ACHN (cell line): ENCODE results near the gene LRRC4.

ENCODE experiments used
- DNase-seq: peaks from one replicate; pipeline ENCODE4 v3.0.0-alpha.2; 2015
- in situ Hi-C: cut with HindIII; loops from 2 replicates; pipeline ENCODE4 v1.10.0; 2017; ENCODE audit warnings: low sequenced_read_pairs, low pct_ligation_motif_present, low pct_unique_long_range_greater_than_20kb

Gene LRRC4

DNA sequence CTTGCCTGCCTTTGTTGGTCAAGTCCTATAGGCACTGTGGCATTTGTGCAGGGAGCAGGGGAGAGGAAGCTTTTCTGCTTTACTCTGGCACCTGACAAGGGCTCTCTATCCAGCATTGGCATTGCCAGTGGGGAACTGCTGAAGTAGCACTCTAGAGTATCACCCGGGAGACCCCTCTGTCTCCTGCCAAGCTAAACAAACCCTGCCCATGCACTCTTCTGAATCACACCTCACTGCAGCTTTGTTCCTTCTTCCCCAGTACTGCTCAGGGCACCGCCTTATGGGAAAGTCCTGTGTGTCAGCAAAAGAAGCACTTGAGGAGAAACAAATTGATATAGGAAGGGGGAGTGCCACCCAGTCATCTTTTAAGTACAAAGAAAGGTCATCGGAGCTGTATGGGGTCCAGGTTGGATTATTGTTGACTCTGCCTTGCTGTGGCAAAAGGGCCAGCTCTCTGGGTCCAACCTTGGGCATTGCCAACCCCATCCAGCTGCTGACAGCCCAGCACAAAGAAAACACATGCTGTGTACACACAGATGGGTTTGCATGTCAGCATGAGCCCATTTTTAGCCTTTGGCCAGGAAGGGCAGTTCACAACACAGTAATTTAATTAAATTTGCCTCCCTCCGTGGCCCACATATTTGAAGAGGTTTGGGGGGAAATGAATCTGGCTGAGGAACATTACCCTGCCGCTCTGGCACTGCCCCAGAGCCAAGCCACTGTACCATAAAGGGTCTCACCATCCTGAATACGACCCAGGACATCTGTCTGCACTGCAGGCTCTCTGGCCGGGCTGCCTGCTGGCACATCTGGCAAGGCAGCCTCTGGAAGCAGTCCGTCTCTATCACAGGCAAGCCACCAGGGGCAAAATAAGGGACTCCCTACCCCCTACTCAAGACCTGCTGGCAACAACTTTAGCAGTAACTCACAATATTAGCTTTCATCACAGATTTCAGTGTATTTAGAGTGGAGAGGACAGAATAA is 13.1 kb downstream of the LRRC4 start:
- in situ Hi-C loops = no loop called here
- no peak for DNase-seq

DNA sequence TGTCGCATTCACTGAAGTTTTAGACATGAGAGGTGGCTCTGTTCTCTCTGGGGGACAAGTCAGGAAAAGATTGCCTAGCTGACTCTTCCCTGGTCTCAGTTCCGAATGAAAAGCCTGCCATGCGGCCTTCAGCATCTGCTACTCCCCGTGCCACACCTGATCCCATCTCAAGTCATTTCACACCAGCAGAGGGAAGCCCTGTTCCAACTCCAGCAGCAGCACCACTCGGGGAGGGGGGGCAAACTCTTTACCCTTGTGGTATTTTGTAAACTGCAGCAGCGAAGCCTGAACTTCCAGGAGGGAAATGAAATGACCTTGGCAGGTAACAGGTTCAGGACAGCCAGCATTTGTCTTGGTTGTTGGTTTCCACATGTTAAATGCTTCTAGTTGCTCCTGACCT is 13.8 kb downstream of the LRRC4 start:
- no peak for DNase-seq
- in situ Hi-C loops = no loop called here

DNA sequence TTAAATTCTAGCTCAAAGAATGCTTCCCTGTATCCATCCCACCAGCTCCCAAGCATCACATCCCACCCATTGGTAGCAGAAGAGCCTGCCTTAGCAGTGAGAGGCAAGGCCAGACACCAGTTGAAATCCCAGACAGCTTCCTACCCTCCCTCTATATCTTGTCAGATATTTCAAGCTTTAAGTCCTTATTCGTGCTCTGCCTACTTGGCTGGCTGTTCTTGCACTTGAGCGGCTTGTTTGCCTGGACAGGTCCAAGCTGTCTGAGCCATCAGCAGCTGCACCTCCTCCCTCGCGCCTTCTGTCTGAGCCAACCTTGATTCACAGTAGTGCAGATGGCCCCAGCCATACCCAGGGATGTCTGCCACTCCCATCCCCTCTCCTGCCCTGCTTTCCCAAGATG is 16.4 kb downstream of the LRRC4 start:
- no peak for DNase-seq
- in situ Hi-C loops = no loop called here

DNA sequence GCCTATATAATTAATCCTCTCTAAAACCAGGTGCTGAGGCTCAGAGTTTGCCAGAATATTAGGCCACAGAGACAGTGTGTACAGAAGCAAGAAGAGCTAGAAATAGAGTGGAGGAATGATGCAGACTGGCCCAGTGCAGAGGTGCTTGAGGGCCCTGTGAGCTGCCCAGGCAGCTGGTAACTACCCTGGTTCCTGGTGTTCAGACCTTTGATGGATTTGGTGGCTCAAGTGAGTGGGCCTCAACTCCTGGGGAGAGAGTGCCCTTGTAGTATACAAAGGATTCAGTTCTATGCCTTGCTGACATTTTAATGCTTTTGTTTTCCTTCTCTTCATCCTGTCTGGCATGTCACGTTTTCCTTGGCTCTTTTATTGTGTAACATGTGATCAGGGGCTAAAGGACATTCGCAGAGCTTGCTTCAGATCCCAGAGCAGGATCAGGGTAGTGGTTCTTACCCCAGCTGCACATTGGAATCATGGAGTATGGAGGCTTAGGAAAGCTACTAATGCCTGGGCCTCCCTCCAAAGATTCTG is 20.0 kb downstream of the LRRC4 start:
- no peak for DNase-seq
- in situ Hi-C loops = no loop called here

DNA sequence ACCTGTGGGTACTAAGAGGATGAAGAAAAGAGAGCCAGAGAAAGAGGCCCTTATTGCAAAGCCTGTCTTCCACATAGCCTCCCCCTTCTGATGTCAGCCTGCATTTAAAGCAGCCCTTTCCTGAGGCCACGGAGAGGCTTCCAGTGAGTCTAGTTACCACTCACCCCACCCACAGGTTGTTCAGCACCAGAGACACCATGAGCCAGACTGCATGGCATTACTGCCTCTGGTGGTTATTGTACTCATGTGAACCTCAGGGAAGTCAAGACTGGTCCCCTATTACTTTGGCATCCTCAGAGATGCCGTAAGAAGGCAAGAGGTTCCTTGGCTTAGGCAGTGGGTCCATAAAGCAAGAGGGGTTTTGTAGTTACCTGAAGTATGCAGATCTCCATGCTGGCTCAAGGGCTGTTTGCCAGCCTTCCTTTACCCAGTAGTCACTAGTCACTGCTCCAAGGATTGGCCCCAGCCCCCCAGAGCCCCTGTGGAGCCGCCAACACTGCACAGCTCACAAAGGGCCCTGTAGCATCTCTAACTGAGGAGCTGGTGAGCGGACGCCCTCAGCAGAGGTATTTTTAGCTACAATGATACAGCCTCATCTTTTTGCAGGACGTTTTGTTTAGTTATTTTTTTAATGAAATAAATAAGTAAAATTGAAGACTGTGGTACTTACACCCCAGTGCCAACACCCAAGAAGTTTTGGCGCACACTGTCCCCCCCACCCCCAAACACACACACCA is 20.7 kb downstream of the LRRC4 start:
- peak; percentile 23 for DNase-seq
- in situ Hi-C loops = no loop called here

DNA sequence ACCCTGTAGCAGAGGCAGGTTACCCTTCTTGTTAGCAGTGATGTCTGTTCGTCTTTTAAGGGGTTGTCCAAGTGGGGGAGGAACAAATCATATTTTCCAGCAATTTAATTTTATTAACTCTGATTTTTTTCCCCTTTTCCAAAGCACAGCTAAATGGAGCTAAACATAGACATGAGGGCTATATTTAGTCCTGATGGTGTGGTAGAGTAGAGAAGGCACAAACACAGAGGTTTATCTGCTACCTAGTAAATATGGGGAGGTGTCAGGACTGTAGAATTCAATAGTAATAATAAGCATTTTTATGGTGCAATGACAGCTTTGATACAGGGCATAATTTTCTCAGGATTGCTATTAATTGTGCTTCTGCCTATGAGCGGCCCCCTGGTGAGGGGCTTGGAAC is 22.5 kb downstream of the LRRC4 start:
- no peak for DNase-seq
- in situ Hi-C loops = no loop called here

DNA sequence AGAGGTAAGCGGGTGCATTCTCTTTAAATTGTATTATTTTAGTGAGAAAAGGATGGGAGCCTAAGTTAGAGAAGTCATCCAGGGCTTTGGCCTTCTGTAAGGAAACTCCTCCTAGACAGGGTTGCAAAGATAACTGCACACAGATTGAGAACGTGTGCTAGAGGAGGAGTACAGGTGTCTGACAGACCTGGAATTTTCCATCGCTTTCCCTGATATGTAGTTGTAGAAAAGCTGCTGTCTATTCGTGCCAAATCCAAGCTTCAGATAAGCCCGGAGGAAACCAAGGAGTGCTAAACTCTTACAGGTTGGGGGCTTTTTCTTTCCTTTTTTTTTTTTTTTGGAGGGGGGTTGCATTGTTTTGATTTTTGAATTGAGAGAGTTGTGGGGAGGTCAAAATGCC is 23.1 kb downstream of the LRRC4 start:
- no peak for DNase-seq
- in situ Hi-C loops = no loop called here

DNA sequence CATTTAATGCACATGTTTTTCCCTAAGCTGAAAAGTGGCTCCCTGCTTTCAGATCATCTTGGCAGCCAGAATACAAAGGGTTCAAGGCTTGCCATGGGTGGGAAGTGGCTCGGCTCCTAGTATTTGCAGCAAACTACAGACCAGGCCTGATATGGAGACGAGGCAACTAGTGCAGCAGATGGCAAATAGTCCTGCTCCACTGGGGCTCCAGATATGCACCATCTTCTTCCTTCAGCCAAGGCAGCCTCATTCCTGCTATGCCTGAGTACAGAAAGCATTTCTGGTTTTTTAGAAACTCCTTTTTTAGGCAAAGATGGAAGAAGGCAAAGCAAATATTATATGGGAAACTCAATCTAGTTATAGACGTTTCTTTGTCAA is 23.9 kb downstream of the LRRC4 start:
- no peak for DNase-seq
- in situ Hi-C loops = no loop called here

DNA sequence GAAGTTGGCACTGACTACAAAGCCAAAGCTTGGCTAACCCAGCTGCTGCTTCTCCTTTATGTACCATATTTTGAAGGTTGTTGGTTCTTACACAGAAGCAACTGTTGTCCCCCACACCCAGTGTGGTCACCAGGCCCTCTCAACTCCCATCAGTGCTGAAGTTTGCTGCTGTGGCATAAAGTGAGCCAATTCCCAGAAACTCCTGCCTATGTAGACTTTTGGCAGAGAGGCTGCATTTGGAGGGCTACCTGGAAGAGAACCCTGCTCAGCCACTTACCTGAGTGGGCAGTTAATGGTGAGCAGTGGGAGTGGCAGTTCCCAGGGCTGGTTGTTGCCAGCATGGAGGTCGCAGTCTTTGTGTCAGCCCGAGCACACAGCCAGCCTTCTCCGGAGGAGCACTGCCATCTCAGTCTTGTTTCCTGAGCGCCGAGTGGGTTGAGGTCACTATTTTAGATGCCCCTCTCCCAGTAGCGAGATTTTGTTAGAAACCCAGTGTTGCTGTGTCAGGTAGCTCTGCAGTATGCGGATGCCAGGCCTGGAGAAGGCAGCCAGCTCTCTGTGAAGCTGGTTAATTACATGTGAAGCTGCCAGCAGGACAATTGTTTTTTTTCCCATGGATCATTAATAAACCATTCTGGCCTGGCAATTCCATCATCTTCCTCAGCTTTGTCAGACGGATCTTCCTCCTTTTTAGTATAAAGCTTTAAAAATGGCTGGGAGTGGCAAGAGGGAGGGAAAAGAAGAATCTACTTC is 24.5 kb downstream of the LRRC4 start:
- in situ Hi-C loops = no loop called here
- no peak for DNase-seq

DNA sequence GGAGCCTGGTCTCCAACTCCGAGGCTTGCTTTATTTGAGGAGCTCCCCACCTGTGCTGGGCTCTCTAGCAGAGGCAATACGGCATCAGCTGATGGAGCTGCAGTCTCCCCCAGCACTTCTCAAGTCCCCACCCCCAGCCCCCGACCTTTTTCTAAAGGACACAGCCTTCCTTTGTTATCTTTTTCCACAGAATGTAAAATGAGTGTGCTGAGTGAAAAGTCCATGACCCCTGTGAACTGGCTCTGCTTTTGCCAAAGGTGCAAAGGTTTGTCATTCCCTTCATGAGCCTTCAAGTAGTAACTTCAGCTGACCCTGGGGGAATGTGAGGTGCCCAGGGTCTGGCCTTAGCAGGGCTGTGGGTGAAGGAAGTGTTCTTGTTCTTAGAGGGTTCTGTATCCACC is 25.5 kb downstream of the LRRC4 start:
- no peak for DNase-seq
- in situ Hi-C loops = no loop called here

DNA sequence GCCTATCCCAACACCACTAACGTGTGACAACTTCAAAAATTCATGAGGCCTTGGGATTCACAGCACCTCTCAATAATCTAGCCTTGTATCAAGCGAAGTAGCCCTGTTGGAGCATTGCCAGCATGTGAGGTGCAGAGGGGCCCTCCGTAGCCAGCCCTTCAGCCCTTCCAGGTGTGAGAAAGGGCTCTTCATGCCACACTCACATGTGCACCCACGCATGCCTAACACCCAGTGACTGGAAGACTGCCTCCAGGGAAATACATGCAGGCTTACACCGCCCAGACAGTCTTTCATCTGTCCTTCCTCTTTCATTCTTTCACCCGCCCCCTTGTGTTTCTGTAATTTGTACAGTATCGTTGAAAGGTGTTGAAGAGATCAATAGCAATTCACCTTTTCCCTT is 26.1 kb downstream of the LRRC4 start:
- no peak for DNase-seq
- in situ Hi-C loops = no loop called here

DNA sequence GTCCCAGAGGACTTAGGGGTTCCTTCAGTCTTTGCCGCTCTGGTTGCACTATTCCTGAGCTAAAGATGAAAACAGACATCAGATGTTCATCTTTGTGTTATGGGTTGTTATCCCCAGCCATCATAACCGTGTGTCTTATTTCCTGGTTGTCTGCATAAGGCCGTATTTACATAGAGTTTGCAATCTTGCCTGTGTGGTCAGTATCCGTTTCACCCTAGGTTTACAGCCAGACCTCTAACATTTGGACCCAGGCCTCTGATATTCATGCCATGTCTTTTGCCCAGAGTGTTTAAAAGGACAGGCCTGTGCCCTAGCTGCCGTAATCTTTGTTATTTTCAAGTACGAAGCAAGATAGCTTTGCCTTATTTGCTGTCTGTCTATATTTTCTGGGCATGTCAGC is 26.6 kb downstream of the LRRC4 start:
- DNase-seq = no peak
- in situ Hi-C loops = no loop called here

DNA sequence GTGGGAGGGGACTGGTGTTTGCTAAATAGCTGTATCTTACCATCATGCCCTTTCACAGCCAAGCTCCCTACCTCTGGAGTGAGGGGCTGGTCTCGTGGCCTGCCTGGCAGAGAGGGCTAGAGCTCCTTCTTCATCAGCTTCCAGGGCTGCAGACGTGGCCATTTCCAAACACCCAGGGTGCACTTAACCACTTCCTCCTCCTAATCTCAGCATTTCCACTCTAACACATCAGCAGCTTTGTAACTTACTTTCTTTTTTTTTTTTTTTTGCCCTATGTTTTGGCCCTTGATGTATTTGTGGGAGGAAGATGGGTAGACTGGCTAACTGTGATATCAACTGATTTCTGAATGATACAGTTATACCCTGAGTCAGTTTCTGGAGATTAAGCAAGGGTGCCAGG is 27.4 kb downstream of the LRRC4 start:
- in situ Hi-C loops = no loop called here
- no peak for DNase-seq

DNA sequence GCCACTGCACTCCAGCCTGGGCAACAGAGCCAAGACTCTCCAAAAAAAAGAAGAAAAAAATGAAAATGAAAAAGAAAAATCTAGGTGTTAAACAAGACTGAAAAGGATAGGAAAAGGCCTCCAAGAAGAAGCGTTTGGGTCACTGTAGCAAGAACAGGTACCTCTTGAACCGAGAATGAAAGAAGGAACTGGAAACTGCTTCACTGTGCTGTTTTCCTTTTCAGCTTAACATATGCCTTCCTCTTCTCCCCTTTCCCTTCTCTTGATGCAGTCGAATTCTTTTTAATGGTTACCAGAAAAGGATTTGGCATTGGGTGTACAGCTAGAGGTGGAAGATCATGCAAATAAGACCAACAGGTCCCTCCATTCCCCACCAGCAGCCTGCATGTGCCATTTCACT is 28.1 kb downstream of the LRRC4 start:
- DNase-seq = no peak
- in situ Hi-C loops = no loop called here

DNA sequence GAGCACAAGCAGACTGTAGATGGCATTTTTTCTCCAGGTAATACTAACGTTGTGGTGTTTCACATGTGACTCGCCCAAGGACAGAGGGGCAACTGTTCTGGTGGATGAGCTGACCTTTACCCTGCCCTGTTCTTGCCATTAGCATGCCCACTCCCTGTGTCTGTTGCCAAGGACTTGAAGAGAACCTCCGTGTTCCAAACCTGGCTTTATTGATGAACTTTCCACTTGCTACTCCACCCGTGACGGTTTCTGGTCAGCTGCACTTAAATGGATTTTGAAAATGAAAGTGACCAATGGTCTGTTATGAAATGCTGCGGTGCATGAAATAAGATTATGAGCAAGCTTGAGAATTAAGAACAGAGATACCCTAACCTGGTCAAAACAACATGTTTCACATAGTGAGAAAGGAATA is 30.4 kb downstream of the LRRC4 start:
- peak; percentile 15 for DNase-seq
- in situ Hi-C loops = no loop called here

DNA sequence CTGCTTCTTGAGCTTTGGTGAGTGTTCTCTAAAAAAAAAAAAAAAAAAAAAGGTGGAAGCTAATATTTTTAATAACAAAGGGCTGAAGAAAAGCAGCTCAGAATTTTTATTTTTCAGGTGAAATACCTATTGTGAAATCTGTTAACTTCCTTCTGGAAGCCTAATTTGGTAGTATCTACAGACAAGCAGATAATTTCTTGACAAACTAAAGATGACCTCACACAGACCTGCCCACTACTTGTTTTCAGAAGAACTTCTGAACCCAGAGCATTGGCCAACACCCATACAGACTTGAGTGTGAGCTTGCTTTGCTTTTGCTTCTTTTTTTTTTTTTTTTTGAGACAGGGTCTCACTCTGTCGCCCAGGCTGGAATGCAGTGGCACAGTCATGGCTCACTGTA is 31.2 kb downstream of the LRRC4 start:
- no peak for DNase-seq
- in situ Hi-C loops = no loop called here

DNA sequence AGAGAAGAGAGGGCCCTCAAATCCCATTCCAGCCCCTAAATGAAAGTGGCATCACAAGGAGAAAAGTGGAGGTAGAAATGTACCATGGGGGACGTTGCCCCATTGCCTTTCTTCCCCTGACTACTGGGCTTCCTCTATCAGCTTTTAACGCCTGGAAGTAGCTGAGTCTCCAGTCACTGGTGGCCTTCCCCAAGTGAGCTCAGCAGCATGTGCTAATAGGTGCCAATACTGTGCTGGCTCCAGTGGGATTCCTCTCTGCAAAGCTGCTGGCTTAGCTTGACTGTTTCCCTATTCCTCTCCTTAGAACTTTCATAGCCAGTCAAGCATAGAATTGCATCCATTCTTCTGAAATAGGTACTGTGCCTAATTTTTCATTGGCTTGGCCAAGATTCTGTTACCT is 32.6 kb downstream of the LRRC4 start:
- in situ Hi-C loops = no loop called here
- DNase-seq = no peak

DNA sequence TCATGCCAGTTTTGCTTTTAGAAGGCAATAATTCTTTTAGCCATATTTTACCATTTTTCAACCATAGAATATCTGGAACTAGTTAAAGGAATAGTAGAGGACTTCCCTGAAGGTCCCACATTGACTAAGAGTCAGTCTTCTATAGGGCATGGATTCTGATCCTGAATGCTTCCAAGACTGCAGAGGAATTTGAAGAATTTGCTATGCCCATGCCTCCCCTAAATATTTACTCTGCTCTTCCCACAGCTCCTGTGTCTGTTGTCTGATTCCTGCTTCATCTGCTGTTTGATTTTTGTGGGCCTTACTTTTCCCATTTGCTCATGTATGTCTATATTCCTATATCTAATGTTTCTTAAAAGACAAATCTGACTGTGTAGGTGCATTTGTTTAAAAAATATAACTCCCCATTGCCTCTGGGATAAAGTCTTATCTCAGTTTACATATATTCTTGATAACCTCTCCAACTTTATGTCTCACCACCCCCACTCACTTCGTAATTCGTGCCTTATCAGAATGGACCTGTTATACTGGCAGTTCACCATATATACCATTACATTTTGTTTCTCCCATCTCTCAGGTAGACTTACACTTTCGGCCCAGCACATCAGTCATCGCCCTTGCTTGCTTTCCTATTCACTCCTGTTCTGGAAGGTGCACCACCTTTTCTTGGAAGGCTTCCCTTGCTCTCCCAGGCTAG is 33.9 kb downstream of the LRRC4 start:
- in situ Hi-C loops = no loop called here
- peak; percentile 55 for DNase-seq
